Tibial artery (tissue), 4 donors: ENCODE data around the gene CNNM3.
"Not testable (repeated sequence)": the region's sequence is repeated elsewhere in the genome, so short reads cannot be mapped to it uniquely, and the experiment has no call there.

Source experiments
- DNase-seq, 2 donors: peaks; one replicate each; pipeline ENCODE4 v3.0.0-alpha.2; 2019
- H3K27ac ChIP-seq, 2 donors: fragments of 200-600 bp; sonication (generic) in 1 of 2; 1 replicate in 1 of 2; 2 replicates in 1 of 2; pipeline ENCODE4 v1.5.1; 2018 to 2019; ENCODE audit warnings: mild to moderate bottlenecking in 1 of 2
- H3K27me3 ChIP-seq, 2 donors: fragments of 200-600 bp; sonication (generic) in 1 of 2; one replicate each; pipeline versions ENCODE4 v1.5.1 to v1.6.0; 2016 to 2019
- H3K36me3 ChIP-seq, 3 donors: fragments of 200-600 bp; sonication (generic) in 2 of 3; one replicate each; pipeline ENCODE4 v1.5.1; 2016 to 2019; ENCODE audit warnings: mild to moderate bottlenecking in 2 of 3
- H3K4me1 ChIP-seq, 4 donors: fragments of 200-600 bp; sonication (generic) in 2 of 4; 1 replicate in 3 of 4; 2 replicates in 1 of 4; pipeline ENCODE4 v1.5.1; 2016 to 2019
- H3K4me3 ChIP-seq, 2 donors: fragments of 200-600 bp; sonication (generic) in 1 of 2; 1 replicate in 1 of 2; 2 replicates in 1 of 2; pipeline ENCODE4 v1.5.1; 2018 to 2019; ENCODE audit warnings: mild to moderate bottlenecking in 2 of 2
- H3K9me3 ChIP-seq, 3 donors: fragments of 200-600 bp; sonication (generic) in 1 of 3; one replicate each; pipeline ENCODE4 v1.5.1; 2016 to 2019
- CTCF ChIP-seq, 2 experiments: fragments of 200-600 bp in 1 of 2; fragments of 450-650 bp in 1 of 2; IDR thresholded peaks; one replicate each; pipeline ENCODE4 v1.5.1; 2017 to 2019; ENCODE audit warnings: antibody characterized with exemption in 2 of 2, mild to moderate bottlenecking in 1 of 2, moderate library complexity in 1 of 2
- intact Hi-C: fragments of 100-400 bp; cut with DNase I; formaldehyde crosslinking; loops from one replicate; pipeline ENCODE4 v1.15.0; 2023; ENCODE audit warnings: low total_unique reads

The CNNM3 gene

GRCh38 chr2:96801786-96802595 is 14.1 kb upstream of the CNNM3 start:
- intact Hi-C loops: no loop called here
- Histone ChIP-seq H3K27ac (no peak overlapping the region), H3K27me3 (no peaks in the 10 kb centered on the region), H3K4me3 (no peak overlapping the region), H3K36me3 (peaks cover 0 to 67% (median 32%) of the 10 kb centered on the region in 3 donors), H3K4me1 (peaks cover 0 to 8% (median 4%) of the 10 kb centered on the region in 4 donors), H3K9me3 (no peaks in the 10 kb centered on the region)
- no peak for TF ChIP-seq CTCF (IDR thresholded peaks at IDR 0.05)
- no peak for DNase-seq

DNA sequence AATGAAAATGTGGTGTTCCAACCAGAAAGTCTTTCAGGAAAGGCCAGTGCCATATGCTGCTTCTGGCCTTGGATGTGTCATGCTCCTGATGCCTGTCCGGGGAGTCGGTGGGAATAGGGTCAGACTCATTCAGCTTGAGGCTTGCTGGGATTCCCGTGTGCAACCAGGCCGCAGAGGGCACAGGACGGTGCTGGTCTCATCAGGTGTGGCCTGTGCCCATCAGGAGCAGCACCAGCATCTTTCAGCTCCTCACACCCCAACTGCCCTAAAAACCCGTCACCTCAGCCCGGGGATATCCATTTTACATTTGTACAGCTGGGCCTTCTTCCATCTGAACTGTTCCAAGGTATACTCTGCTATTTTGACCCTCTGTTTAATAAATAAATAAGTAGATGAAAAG is 13.3 kb upstream of the CNNM3 start:
- intact Hi-C loops: no loop called here
- TF ChIP-seq CTCF (IDR thresholded peaks at IDR 0.05): no peak
- Histone ChIP-seq H3K4me1 (peaks cover 0 to 8% (median 4%) of the 10 kb centered on the region in 4 donors), H3K9me3 (no peaks in the 10 kb centered on the region), H3K36me3 (peaks cover 0 to 66% (median 24%) of the 10 kb centered on the region in 3 donors), H3K27ac (no peak overlapping the region), H3K27me3 (no peaks in the 10 kb centered on the region), H3K4me3 (no peak overlapping the region)
- no peak for DNase-seq

GRCh38 chr2:96804986-96805385 is 11.1 kb upstream of the CNNM3 start:
- Histone ChIP-seq H3K27me3 (no peaks in the 10 kb centered on the region), H3K27ac (no peak overlapping the region), H3K4me3 (no peak overlapping the region), H3K4me1 (peaks cover 0 to 8% (median 4%) of the 10 kb centered on the region in 4 donors), H3K36me3 (peaks cover 0 to 61% (median 21%) of the 10 kb centered on the region in 3 donors), H3K9me3 (no peaks in the 10 kb centered on the region)
- no peak for TF ChIP-seq CTCF (IDR thresholded peaks at IDR 0.05)
- no peak for DNase-seq
- intact Hi-C loops: no loop called here

DNA sequence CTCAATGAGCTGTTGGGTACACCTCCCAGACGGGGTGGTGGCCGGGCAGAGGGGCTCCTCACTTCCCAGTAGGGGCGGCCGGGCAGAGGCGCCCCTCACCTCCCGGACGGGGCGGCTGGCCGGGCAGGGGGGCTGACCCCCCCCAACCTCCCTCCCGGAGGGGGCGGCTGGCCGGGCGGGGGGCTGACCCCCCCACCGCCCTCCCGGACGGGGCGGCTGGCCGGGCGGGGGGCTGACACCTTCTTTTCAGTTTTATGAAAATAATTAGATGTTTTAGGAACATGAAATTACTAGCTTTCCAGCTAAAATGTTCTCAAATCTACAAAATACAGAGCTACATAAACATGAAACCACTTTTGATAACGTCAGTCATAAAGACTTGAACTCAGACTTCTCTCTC is 10.1 kb upstream of the CNNM3 start:
- DNase-seq, H3K27ac ChIP-seq, H3K9me3 ChIP-seq, H3K4me3 ChIP-seq, H3K4me1 ChIP-seq, intact Hi-C loops, H3K27me3 ChIP-seq: not testable (repeated sequence)
- peaks cover 0 to 64% (median 21%) of the 10 kb centered on the region in 3 donors for H3K36me3 ChIP-seq

- H3K4me3 ChIP-seq: no peak overlapping the region
- H3K9me3 ChIP-seq: no peaks in the 10 kb centered on the region
- peaks cover 0 to 67% (median 21%) of the 10 kb centered on the region in 3 donors for H3K36me3 ChIP-seq
- intact Hi-C loops: no loop called here
- H3K27ac ChIP-seq: no peak overlapping the region
- peaks cover 0 to 1% (median 0%) of the 10 kb centered on the region in 4 donors for H3K4me1 ChIP-seq
- H3K27me3 ChIP-seq: no peaks in the 10 kb centered on the region
- no peak for DNase-seq
- no peak for TF ChIP-seq CTCF (IDR thresholded peaks at IDR 0.05)
Observed at GRCh38 chr2:96806468-96807126, 9.5 kb upstream of the CNNM3 start.

GRCh38 chr2:96807127-96807471 is 9.0 kb upstream of the CNNM3 start:
- Histone ChIP-seq H3K27me3 (no peaks in the 10 kb centered on the region), H3K9me3 (no peaks in the 10 kb centered on the region), H3K4me1 (peaks cover 0 to 6% (median 2%) of the 10 kb centered on the region in 4 donors), H3K27ac (no peak overlapping the region), H3K4me3 (no peak overlapping the region), H3K36me3 (peaks cover 0 to 62% (median 19%) of the 10 kb centered on the region in 3 donors)
- intact Hi-C loops: no loop called here
- no peak for TF ChIP-seq CTCF (IDR thresholded peaks at IDR 0.05)
- DNase-seq: no peak
